Measurements from ENCODE around the gene PER2. TPM values are rescaled to one million over a fixed set of nuclear protein-coding genes. Genes with fewer than 3 reads are reported as not detected.

PER2 gene
- total RNA-seq, 2 experiments from 2014 or later: 33.8 to 38.2 TPM

GRCh38 chr2:238235331-238235732 lies 53.1 kb downstream of the PER2 start:
- peaks cover 13 to 20% of the 10 kb centered on the region in 2 experiments for H3K27me3 ChIP-seq (ENCODE audit: control insufficient read depth in 1 of 2, insufficient read depth in 2 of 2, low read length in 2 of 2)
- Mint-ChIP-seq H3K36me3 (ENCODE audit: low read depth) (no peaks in the 10 kb centered on the region), H3K27me3 (peaks cover 37% of the 10 kb centered on the region), H3K27ac (no peak overlapping the region), H3K4me3 (peak overlapping the region; percentile 75), H3K4me1 (ENCODE audit: low read depth) (peaks cover 20% of the 10 kb centered on the region), H3K9me3 (no peaks in the 10 kb centered on the region)
- POLR2A ChIA-PET: no interaction called here
- intact Hi-C loops (cut with DNase I, micrococcal nuclease): loop anchor here (2.0 to 10.0 kb wide), 2 partner anchors 53 to 271 kb away; partner anchors contain the start of genes PER2 (in 1 of the 2) and UBE2F (in 1 of the 2)
- ATAC-seq (ENCODE audit: poor library complexity) (no peak), DNase-seq (peak in 1 of 14 experiments; percentile 42)
- no peak overlapping the region for H3K4me3 ChIP-seq (ENCODE audit: low read length)
- no peak for TF ChIP-seq CTCF (IDR thresholded peaks at IDR 0.05)
- peaks cover 0 to 8% of the 10 kb centered on the region in 2 experiments for H3K9me3 ChIP-seq (ENCODE audit: control insufficient read depth in 1 of 2, insufficient read depth in 1 of 2, low read length in 2 of 2)
- H3K4me1 ChIP-seq (ENCODE audit: insufficient read depth, low read length): peaks cover 37% of the 10 kb centered on the region
- H3K36me3 ChIP-seq (ENCODE audit: insufficient read depth, low read length): no peaks in the 10 kb centered on the region
- CTCF ChIA-PET: no interaction called here
- no peak overlapping the region for H3K27ac ChIP-seq (ENCODE audit: low read depth in 1 of 2, low read length in 2 of 2)

GRCh38 chr2:238233625-238234024 lies 54.8 kb downstream of the PER2 start:
- no peaks in the 10 kb centered on the region for H3K9me3 Mint-ChIP-seq
- intact Hi-C loops (cut with DNase I, micrococcal nuclease): loop anchor here (1.0 to 10.0 kb wide), 3 partner anchors 55 to 269 kb away; partner anchors contain the start of genes PER2 (in 1 of the 2) and UBE2F (in 1 of the 2)
- no peak for DNase-seq
- Histone ChIP-seq H3K9me3 (ENCODE audit: control insufficient read depth in 1 of 2, insufficient read depth in 1 of 2, low read length in 2 of 2) (peaks cover 0 to 4% of the 10 kb centered on the region in 2 experiments), H3K27me3 (ENCODE audit: control insufficient read depth in 1 of 2, insufficient read depth in 2 of 2, low read length in 2 of 2) (peaks cover 11 to 16% of the 10 kb centered on the region in 2 experiments), H3K36me3 (ENCODE audit: insufficient read depth, low read length) (no peaks in the 10 kb centered on the region), H3K4me1 (ENCODE audit: insufficient read depth, low read length) (peaks cover 30% of the 10 kb centered on the region), H3K4me3 (ENCODE audit: low read length) (no peak overlapping the region), H3K27ac (ENCODE audit: low read depth in 1 of 2, low read length in 2 of 2) (no peak overlapping the region)
- ChIA-PET CTCF (interaction anchor here (1.1 kb wide), 1 partner anchor 30 kb away, joined by 3 read pairs; no protein-coding TSS in a partner anchor), POLR2A (no interaction called here)
- H3K27me3 Mint-ChIP-seq: peaks cover 33% of the 10 kb centered on the region
- TF ChIP-seq CTCF (IDR thresholded peaks at IDR 0.05): no peak
- no peaks in the 10 kb centered on the region for H3K36me3 Mint-ChIP-seq (ENCODE audit: low read depth)
- no peak overlapping the region for H3K27ac Mint-ChIP-seq
- no peak for ATAC-seq (ENCODE audit: poor library complexity)
- H3K4me1 Mint-ChIP-seq (ENCODE audit: low read depth): peaks cover 28% of the 10 kb centered on the region
- H3K4me3 Mint-ChIP-seq: peak overlapping the region; percentile 32

GRCh38 chr2:238231809-238232208 lies 56.6 kb downstream of the PER2 start:
- Histone ChIP-seq H3K36me3 (ENCODE audit: insufficient read depth, low read length) (no peaks in the 10 kb centered on the region), H3K4me1 (ENCODE audit: insufficient read depth, low read length) (peaks cover 25% of the 10 kb centered on the region), H3K27me3 (ENCODE audit: control insufficient read depth in 1 of 2, insufficient read depth in 2 of 2, low read length in 2 of 2) (peaks cover 0 to 12% of the 10 kb centered on the region in 2 experiments), H3K9me3 (ENCODE audit: control insufficient read depth in 1 of 2, insufficient read depth in 1 of 2, low read length in 2 of 2) (no peaks in the 10 kb centered on the region), H3K27ac (ENCODE audit: low read depth in 1 of 2, low read length in 2 of 2) (no peak overlapping the region), H3K4me3 (ENCODE audit: low read length) (peak overlapping the region; percentile 59)
- no peak for DNase-seq
- no peak for TF ChIP-seq CTCF (IDR thresholded peaks at IDR 0.05)
- H3K27me3 Mint-ChIP-seq: peaks cover 19% of the 10 kb centered on the region
- intact Hi-C loops (cut with DNase I, micrococcal nuclease): loop anchor here (2.0 to 10.0 kb wide), 4 partner anchors 27 to 267 kb away; partner anchors contain the start of genes ILKAP (in 1 of the 2), SCLY (in 1 of the 2) and UBE2F (in 1 of the 2)
- no peaks in the 10 kb centered on the region for H3K9me3 Mint-ChIP-seq
- ChIA-PET POLR2A (interaction anchor here (0.9 to 1.3 kb wide), 4 partner anchors 10 to 196 kb away, joined by 3 to 18 read pairs (median 4); partner anchors contain the start of gene ILKAP), CTCF (interaction anchor here (0.8 to 1.3 kb wide), 3 partner anchors 29 to 309 kb away, joined by 3 to 6 read pairs (median 4); no protein-coding TSS in a partner anchor)
- H3K27ac Mint-ChIP-seq: no peak overlapping the region
- H3K4me3 Mint-ChIP-seq: peak overlapping the region; percentile 78
- H3K36me3 Mint-ChIP-seq (ENCODE audit: low read depth): no peaks in the 10 kb centered on the region
- ATAC-seq (ENCODE audit: poor library complexity): no peak
- peaks cover 23% of the 10 kb centered on the region for H3K4me1 Mint-ChIP-seq (ENCODE audit: low read depth)

All from CD4-positive, alpha-beta T cell (primary cell).